ENCODE data around the gene AHI1.

The AHI1 gene

DNA sequence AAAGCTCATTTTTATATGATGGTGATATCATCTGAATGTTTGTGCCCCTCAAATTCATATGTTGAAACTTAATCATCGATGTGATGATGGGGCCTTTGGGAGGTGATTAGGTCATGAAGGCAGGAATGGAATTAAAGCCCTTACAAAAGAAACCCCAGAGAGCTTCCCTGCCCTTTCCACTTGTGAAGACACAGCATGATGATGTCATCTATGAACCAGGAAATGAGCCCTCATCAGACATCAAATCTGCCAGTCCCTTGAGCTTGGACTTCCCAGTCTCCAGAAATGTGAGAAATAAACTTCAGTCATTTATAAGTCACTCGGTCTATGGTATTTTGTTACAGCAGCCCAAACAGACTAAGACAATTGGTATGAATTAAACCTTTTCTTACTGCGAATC, 163.4 kb downstream of the AHI1 start:
- DNase-seq (ENCODE audit: low spot score), result no peak

DNA sequence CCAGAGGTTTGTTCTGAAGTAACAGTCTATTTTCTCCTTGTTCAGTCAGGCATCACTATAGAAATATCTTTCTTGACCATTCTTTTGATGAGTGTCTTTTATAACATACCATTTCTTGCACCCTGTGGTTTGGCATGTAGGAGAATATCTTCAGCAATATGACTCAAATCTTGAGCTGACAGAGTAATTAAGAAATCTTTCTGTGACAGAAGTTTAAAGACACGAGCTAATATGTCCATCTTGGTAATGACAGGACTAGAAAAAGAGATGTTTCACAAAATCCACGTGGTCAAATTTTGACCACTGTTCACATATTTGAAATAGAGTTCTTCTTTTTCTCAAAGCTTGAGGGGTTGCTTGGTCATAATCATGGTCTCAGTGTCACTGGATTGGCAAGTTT, 166.5 kb downstream of the AHI1 start:
- no peak for FAIRE-seq

More for the DNA sequence above, 163.4 kb downstream of the AHI1 start:
- no peak for FAIRE-seq

DNA sequence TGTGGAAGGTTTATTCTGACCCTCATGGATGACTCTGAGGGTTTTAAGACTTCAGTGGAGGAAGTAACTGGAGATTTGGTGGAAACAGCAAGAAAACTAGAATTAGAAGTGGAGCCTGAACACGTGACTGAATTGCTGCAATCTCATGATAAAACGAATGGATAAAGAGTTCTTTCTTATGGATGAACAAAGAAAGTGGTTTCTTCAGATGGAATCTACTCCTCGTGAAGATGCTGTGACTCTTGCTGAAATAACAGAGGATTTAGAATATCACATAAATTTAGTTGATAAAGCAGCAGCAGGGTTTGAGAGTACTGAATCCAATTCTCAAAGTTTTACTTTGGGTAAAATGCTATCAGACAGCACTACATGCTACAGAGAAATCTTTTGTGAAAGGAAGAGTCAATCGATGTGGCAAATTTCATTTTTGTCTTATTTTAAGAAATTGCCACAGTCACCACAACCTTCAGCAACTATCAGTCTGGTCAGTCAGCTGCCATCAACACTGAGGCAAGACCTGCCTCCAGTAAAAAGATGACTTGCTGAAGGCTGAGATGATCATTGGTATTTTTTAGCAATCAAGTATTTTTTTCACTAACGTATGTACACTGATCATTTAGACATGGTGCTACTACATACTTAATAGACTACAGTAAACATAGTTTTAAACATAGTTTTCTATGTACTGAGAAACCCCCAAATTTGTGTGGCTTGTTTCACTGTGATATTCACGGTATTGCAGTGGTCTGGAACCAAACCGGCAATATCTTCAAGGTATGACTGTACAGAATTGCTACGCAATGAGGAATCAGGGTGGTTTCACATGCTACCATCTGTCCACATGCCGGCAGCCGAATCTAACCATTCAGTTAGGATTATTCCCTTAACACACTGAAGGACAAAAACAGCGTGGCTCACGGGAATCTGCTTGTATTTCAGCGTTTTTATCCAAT, 167.4 kb downstream of the AHI1 start:
- no peak for DNase-seq (ENCODE audit: low spot score)
- no peak for FAIRE-seq

More for the DNA sequence above, 166.5 kb downstream of the AHI1 start:
- no peak for DNase-seq (ENCODE audit: low spot score)

DNA sequence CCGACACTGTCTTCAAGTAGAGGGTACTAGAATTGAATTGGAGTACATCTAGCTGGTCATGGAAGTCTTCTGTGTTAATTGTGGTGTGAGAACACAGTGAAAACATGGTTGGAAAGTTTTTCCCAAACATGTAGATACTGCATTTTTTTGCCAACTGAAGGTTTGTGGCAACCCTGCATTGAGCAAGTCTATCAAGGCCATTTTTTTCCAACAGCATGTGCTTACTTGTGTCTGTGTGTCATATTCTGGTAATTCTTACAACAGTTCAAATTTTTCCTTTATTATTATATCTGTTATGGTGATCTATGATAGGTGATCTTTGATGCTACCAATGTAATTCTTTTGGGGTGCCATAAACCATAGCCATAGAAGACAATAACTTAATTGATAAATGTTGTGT, 169.4 kb downstream of the AHI1 start:
- no peak for FAIRE-seq
- DNase-seq (ENCODE audit: low spot score), result no peak

DNA sequence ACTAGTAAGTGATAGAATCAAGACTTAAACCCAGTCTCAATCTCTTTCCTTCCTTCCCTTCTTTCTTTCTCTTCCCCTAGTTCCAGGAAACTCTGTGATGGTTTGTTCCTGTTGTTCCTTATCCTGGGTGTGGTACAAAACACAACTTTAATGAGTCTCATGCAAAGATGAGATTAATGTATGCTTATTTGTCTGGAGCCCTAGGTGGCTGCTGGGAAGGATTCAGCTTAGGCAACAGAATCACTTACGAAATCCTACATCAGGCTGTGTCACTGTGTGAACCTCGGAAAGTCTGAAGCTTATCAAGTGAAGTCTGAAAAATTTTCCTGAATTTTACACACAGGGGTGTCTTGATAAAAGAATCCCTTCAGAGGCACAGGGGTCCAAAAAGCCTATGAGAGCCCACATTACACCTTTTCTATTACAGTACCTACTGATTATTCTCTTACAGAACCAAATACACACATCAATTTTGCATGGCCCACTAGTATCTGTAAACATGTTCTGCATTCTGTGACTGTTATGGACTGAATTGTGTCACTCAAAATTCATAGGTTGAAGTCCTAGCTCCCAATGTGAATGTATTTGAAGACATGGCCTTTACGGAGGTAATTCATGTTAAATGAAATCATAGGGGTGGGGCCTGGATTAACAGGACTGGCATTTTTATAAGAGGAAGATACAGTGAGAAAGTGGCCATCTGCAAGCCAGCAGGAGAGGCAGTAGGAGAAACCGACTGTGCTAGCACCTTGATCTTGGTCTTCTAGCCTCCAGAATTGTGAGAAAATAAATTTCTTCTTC, 171.7 kb downstream of the AHI1 start:
- DNase-seq (ENCODE audit: low spot score) (no peak), FAIRE-seq (no peak)

DNA sequence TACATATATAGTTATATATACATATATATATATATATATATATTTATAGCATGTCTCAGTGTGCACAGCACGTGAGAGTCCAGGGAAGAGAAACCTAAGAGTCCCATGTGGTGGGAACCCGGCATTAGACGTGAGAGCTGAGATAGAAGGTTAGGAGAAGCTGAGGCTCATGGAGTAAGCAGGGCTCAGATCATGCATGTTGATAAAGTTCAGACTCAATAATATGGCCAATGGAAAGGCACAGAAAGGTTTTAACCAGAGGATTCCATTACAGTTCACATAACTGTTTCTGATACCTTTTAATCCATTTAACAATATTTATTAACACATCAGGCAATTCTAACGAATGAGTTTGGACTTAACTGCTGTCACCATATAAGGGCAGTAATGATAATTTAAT, 173.0 kb downstream of the AHI1 start:
- DNase-seq (ENCODE audit: low spot score), result no peak
- FAIRE-seq, result no peak

DNA sequence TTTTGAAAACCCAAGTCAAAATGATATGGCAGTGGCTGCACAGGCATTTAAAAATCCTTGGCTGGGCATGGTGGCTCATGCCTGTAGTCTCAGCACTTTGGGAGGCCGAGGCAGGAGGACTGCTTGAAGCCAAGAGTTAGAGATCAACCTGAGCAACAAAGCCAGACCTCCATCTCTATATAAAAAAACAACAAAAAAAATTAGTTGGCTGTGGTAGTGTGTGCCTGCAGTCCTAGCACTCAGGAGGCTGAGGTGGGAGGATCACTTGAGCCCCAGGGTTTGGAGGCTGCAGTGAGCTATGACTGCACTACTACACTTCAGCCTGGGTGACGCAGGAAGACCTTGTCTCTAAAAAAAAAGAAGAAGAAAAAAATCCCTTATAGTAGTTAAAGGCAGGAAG, 173.6 kb downstream of the AHI1 start:
- FAIRE-seq, result no peak
- no peak for DNase-seq (ENCODE audit: low spot score)

DNA sequence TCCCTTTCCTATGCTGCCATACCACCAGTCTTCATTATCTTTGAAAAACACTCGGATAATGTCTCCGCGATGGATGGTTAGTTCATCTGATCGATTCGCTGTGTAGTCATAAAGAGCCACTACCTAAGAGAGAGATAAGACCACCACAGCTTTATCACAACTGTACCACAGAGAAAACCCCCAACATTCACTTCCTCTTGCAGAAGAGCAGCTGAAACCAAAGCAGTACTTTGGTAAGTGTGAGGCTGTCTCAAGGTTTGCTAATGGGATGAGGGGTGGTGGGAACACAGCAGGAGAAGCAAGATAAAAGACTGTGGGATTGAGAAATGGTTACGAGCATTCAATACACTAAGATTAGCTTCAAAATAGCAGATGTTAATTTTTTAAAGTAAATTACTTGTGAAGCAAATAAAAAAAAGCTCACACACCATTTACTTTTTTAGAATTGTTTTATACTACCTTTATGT, 174.3 kb downstream of the AHI1 start:
- no peak for DNase-seq (ENCODE audit: low spot score)

DNA sequence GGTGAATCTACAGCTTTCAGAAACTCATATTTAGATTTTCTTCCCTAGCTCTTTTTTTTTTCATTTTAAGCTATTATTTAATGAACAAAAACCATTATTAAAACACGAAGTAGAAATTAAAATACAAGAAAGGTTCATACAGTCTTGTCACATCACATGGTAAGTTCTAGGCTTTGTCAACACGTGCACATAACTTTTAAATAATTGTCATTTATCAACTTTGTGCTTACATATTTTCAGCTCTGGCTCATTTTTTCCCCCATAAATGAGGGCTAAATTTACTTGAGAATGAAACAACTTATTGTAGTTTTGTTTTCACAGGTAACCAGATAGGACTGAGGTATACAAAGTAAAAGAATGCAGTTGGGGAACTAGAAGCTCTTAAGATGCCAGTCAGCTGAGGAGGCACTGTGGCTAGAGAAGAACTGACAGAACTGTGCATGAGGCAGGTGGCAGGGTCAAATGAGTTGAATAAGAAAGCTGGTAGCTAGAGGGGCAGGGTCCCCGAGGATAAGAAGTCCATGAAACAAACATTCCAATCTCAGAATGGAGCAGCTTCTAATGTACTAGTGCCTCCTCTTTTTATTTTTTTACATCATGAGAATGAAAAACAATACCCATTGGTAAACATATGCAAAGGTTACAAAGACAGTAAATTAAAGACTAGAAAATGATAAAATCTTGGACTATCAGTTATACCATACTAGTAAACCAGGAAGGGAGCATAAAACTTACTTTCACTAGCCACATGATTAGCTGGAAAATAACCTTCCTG, 174.9 kb downstream of the AHI1 start:
- DNase-seq (ENCODE audit: low spot score), result no peak
- no peak for FAIRE-seq

More for the DNA sequence above, 174.3 kb downstream of the AHI1 start:
- FAIRE-seq, result no peak

DNA sequence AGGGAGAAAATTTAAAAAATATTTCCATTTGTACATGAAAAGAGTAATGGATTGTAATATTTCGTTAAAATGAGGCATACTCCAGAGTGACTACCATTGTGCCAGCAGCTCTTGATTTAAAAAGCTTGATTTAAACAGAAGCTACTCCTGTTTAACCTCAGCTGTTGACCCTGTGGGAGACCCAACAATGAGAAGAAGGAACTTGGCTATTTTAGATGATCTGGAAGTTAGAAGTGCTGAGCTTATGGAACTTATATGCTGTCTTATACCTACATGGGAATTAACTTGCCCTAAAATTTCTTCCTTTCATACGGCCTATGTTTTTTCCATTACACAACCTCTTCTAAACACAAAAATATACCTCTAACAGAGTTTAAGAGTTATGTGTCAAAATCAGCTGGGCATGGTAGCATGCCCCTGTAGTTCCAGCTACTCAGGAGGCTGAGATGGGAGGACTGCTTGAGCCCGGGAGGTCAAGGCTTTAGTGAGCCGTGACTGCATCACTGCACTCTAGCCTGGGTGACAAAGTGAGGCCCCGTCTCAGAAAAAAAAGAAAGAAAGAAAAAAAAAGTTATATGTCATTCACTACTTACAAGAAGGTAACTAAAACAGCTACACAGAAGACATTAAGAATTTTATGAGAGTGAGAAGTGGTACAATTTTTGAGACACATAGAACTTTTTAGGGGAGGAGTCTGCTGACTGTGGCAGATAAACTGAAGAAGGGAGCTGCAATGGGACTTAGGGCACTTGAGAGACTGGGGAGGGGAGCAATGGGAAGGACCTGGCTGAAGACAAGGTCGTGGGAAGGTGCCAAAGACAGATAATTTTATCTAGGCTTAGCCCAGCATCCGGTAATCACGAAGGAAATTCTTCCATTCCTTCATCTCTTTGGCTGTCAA, 176.6 kb downstream of the AHI1 start:
- DNase-seq (ENCODE audit: low spot score) (no peak), FAIRE-seq (no peak)

DNA sequence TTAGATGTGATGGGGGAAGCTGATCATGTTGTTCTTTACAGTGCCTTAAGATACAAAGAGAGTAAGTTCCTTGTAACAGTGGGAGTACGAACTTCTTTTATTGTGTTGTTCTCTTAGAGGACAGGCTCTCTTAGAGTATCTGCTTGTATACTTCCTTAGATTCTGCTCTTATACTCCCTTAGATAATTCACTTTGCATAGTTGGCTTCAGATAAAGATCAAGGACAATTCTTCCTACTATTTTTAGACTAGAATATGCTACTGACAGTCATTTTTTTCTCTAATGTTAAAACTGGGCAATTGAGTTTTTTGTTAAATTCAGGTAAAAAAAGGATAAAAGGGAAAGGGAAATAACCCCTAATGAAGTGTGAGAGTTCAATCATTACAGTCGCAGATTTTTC, 177.7 kb downstream of the AHI1 start:
- FAIRE-seq (no peak), DNase-seq (ENCODE audit: low spot score) (no peak)

DNA sequence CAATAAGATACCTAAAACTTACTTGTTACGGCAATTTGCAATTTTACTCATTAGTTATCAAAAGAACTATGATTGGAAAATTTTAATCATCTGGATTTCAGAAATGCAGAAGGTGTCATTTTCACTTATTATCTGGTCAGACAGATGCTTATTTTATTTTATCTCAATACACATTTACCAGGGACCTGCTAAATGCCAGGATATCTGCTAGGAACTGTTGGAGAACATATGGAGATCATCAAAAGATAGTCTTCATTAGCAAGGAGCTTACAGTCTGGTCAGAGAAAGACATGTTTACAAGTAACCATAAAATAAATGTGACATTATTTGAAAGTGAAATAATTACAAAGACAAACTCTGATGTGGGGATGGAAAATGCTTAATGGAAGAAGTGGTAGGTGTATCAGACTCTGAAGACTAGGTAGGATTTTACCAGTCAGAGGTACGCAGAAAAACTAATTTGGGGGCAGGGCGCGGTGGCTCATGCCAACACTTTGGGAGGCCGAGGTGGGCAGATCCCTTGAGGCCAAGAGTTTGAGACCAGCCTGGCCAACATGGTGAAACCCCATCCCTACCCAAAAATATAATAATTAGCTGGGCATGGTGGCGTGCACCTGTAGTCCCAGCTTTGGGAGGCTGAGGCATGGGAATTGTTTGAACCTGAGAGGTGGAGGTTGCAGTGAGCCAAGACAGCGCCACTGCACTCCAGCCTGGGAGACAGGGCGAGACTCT, 178.6 kb downstream of the AHI1 start:
- no peak for DNase-seq (ENCODE audit: low spot score)
- no peak for FAIRE-seq

DNA sequence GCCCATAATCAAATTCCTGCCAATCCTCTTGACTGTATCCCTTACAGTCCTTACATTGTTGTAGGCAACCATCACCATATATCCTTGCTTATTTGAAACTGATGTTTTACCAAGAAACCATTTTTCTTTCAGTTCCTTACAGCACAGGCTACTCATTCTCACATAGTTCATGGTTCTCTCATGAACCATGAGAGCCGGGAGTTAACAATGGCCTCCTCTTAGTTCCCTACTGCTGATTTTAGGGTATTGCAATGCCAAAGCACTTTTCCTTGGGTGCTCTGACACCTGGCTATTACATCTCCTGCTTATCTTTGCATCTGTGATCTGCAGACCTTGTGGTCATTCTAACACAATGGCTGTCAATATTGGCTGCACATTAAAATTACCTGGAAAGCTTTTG, 183.0 kb downstream of the AHI1 start:
- DNase-seq (ENCODE audit: low spot score) (no peak), FAIRE-seq (no peak)

DNA sequence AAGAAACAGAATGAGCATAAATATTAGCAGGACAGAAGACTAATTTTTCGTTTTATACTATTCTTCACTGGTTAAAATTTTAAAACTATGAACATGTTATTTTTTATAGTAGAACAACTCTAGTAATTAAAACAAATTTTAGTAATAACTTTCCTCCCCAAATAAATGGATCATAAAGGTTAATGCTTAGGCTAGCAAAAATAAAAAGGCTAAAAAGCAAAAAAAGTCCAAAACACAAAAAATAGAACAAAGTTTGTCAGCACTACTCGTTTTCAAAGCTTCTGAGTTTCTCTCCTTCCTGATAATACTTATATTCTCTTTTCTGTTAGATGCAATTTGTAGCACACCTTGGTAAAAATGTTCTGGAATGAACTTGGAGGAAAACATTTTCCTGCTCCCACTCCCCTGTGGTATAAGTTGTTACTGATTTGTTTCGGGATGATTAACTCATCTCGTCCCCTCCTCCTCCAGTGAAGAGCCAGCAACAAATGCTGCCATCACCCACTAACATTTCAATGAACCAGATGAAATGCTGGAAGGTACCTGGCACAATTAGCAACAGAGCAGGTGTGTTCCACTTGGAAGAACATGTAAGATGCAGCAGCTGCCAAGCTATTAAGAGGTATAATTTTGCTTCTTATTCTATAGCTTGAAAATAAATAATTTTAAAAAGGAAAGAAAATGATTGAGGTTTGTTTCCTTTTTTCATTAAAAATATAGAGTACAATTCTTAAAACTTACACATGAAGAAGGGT, 185.9 kb downstream of the AHI1 start:
- FAIRE-seq, result no peak
- no peak for DNase-seq (ENCODE audit: low spot score)

DNA sequence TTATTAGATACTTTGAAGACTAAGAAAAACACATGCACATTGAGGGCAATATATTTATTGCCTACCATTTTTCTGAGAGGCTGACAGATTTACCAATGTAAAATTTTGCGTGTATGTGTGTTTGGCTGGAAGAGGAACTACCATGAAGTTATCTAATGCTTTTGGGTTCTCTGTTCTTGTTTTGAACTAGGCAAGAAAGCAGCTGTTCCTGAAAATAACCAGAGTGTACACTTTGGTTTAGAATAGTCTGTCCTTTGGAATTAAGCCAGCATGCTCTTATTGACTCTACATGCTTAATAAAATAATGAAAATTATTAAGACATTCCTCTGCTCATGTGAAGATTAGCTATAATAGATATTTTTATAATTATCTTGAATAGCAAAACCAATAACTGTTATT, 187.2 kb downstream of the AHI1 start:
- DNase-seq (ENCODE audit: low spot score), result no peak

DNA sequence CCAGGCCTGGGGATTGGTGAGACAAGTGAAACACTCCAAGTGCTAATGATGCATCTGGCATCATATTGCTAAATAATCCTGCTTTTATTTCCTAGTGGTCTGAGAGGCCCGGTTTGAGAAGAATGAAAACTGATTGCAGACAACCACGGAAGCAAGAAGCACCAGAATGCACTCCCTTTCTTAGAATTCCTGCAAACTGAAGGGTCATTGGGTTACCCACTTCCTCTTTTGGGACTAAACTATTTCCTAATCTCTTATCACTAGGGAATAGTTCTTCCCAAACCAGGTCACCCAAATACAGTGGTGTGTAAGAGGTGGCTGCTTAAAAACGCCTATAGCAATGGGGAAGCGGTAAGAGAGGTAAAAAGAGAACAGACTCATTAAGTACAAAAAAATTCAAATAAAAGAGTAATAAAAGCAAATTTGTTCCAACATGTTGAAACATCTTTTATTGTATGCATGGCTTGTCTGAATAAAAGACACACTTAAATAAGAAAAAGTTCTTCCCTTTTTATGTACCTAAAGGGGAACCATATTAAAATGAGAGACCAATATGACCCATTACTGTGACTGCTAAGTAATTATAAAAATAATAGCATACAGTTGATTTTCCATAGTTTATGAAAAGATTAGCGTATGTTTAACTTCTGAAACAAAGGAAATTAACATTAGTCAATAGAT, 190.7 kb downstream of the AHI1 start:
- DNase-seq (ENCODE audit: low spot score) (no peak), FAIRE-seq (no peak)

More for the DNA sequence above, 187.2 kb downstream of the AHI1 start:
- FAIRE-seq, result no peak

DNA sequence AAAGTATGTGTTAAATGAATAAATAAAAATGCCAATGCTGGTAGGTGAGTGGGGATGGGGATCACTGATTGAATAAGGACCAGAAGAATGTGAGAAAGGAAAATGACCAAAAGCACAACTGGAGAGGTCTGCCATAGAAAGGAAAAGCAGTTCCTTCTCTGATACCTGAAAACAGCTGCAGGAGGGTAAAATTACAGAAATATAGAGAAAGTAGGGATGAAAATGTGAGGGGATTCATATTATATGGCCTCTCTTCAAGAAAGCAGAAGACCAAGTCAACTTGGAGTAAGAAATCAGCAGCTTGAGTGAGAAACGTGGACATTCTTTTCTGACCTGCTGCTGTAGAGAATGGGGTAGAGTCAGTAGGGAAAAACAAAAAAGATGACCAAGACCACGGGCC, 191.4 kb downstream of the AHI1 start:
- DNase-seq (ENCODE audit: low spot score), result no peak
- FAIRE-seq, result no peak

DNA sequence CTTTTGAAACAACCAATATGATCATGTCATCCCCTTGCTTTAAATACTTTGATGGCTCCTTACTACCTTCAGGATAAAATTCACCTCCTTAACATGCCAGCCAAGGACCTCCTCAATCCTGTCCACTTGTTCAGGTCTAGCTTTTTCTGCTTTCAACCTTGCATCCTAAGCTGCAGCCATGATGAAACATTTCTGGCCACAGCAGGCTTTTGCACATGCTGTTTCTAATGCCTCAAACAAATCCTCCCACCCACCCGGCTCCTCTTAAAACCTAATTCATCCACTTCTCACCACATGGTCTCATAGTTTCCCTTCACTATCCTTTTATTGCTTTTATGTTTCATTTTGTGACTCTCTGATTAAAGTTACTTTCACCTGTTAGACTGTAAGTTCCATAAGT, 191.9 kb downstream of the AHI1 start:
- DNase-seq (ENCODE audit: low spot score) (no peak), FAIRE-seq (no peak)

All from urothelium cell line (cell line).